Caco-2 (cell line): ENCODE measurements around the gene ASTN2. TPM values are rescaled to one million over a fixed set of nuclear protein-coding genes. Genes with fewer than 3 reads are reported as not detected.

ENCODE experiments used
- BruUV-seq: library from RNA; stranded (reverse); fragments of 400-500 nt; replicated peaks from 2 replicates; lab custom pipeline; 2021; lab: Mats Ljungman, UMichigan
- CTCF ChIA-PET: fragments of 300-600 bp; sonication (Branson Sonifier 250); formaldehyde crosslinking; loops from one replicate; lab custom pipeline; 2022; ENCODE audit warnings: antibody characterized with exemption; lab: Charles Lee
- POLR2A ChIA-PET: fragments of 300-600 bp; sonication (Branson Sonifier 250); formaldehyde crosslinking; loops from one replicate; lab custom pipeline; 2022; ENCODE audit warnings: antibody characterized with exemption; lab: Charles Lee
- DNase-seq, 2 experiments: peaks; one replicate each; pipeline versions ENCODE4 v3.0.0 to v3.0.0-alpha.2; 2020 to 2022
- H3K27me3 ChIP-seq: replicated peaks from 2 replicates; pipeline ENCODE4 v1.6.0; 2011; ENCODE audit warnings: low read length; ENCODE audit not compliant: control insufficient read depth, insufficient read depth
- H3K36me3 ChIP-seq: 2 replicates; pipeline ENCODE4 v1.5.1; 2011; ENCODE audit warnings: low read length; ENCODE audit not compliant: control insufficient read depth, insufficient read depth
- H3K4me1 ChIP-seq: fragments of 250-450 bp; sonication (Bioruptor Pico); 2 replicates; pipeline ENCODE4 v1.5.1; 2020; ENCODE audit warnings: mild to moderate bottlenecking
- H3K4me3 ChIP-seq: 2 replicates; pipeline ENCODE4 v1.5.1; 2011; ENCODE audit warnings: low read depth, mild to moderate bottlenecking, control low read depth, low read length
- H3K9me3 ChIP-seq: fragments of 250-450 bp; sonication (Bioruptor Pico); 2 replicates; pipeline ENCODE4 v1.5.1; 2020; ENCODE audit warnings: mild to moderate bottlenecking, moderate library complexity
- H3K27ac Mint-ChIP-seq: one replicate; pipeline ENCODE4 v1.8.0; 2022; ENCODE audit warnings: mixed read lengths; ENCODE audit not compliant: unreplicated experiment
- H3K27me3 Mint-ChIP-seq: one replicate; pipeline ENCODE4 v1.8.0; 2022; ENCODE audit warnings: mixed read lengths; ENCODE audit not compliant: insufficient read depth, unreplicated experiment
- H3K36me3 Mint-ChIP-seq: one replicate; pipeline ENCODE4 v1.8.0; 2022; ENCODE audit warnings: mild to moderate bottlenecking, mixed read lengths; ENCODE audit not compliant: insufficient read depth, unreplicated experiment
- H3K4me1 Mint-ChIP-seq: one replicate; pipeline ENCODE4 v1.8.0; 2022; ENCODE audit warnings: low read depth, mixed read lengths; ENCODE audit not compliant: unreplicated experiment
- H3K4me3 Mint-ChIP-seq: one replicate; pipeline ENCODE4 v1.8.0; 2022; ENCODE audit warnings: mild to moderate bottlenecking, moderate library complexity, mixed read lengths; ENCODE audit not compliant: unreplicated experiment
- H3K9me3 Mint-ChIP-seq: one replicate; pipeline ENCODE4 v1.8.0; 2022; ENCODE audit warnings: mixed read lengths; ENCODE audit not compliant: unreplicated experiment
- CTCF ChIP-seq, 2 experiments: fragments of 200-600 bp in 1 of 2; IDR thresholded peaks; 1 replicate in 1 of 2; 2 replicates in 1 of 2; pipeline versions ENCODE4 v1.5.1 to v1.8.0; 2011 to 2022; ENCODE audit warnings: antibody characterized with exemption in 1 of 2, control low read depth in 1 of 2, inconsistent platforms in 1 of 2, low read depth in 1 of 2, low read length in 1 of 2, mild to moderate bottlenecking in 1 of 2, moderate library complexity in 1 of 2; ENCODE audit not compliant: insufficient read depth in 1 of 2, severe bottlenecking in 1 of 2, unreplicated experiment in 1 of 2
- intact Hi-C: fragments of 100-400 bp; cut with micrococcal nuclease; formaldehyde crosslinking; loops from one replicate; pipeline ENCODE4 v1.10.0; 2022; ENCODE audit not compliant: unreplicated experiment
- total RNA-seq: library from RNA; stranded (reverse); gene quantifications from 2 replicates; pipeline ENCODE4 v1.2.3, GENCODE V29; 2022

Gene ASTN2
- total RNA-seq, 1 experiment from 2014 or later, result 12.7 TPM

DNA sequence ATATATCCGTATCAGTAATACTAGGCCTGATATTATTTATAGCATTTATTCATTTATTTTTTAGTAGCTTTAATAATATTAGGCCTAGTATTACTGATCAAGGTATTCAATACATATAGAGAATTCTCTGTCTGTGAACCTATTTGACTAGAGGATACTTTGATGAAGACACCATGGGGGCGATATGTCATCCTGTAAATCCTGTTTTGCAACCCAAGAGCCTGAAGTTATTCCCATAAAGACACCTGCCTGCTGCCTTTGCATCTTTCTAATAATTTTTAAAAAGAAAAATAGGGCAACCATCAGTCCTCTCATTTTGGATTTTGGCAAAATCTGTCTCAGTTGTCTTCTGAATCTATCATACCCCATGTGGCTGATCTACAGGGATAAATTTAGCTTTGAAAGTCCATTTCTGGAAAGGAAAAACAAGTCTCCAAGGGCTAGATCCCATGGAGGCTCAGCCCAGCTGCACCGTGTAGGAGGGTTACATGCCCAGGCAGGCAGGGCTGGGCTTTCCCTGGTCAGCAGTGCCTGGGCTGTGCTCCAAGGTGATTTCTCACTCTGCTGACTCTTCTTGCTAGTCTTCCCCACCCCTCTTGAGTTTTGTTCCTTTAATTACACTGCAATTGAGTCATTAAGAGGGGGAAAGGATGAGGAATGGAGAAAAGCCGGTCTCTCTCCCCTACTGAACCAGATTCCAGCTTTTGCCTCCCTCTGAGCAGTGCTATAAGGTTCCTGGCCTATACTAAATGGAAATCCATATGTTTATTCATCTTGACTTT, 558.8 kb downstream of the ASTN2 start:
- Histone ChIP-seq H3K27me3 (no peaks in the 10 kb centered on the region), H3K36me3 (no peaks in the 10 kb centered on the region), H3K9me3 (no peaks in the 10 kb centered on the region), H3K4me3 (no peak overlapping the region), H3K4me1 (no peaks in the 10 kb centered on the region)
- H3K36me3 Mint-ChIP-seq, result no peaks in the 10 kb centered on the region
- no peaks in the 10 kb centered on the region for H3K9me3 Mint-ChIP-seq
- ChIA-PET CTCF (interaction anchor here (0.9 kb wide), 1 partner anchor 119 kb away, joined by 3 read pairs; no protein-coding TSS in a partner anchor), POLR2A (no interaction called here)
- H3K4me1 Mint-ChIP-seq, result no peaks in the 10 kb centered on the region
- H3K27me3 Mint-ChIP-seq, result peaks cover 4% of the 10 kb centered on the region
- TF ChIP-seq CTCF (IDR thresholded peaks at IDR 0.05; ENCODE audit: insufficient read depth in 1 of 2, low read depth in 1 of 2, low read length in 1 of 2, severe bottlenecking in 1 of 2, unreplicated experiment in 1 of 2), result no peak
- intact Hi-C loops, result no loop called here
- H3K4me3 Mint-ChIP-seq, result no peak overlapping the region
- BruUV-seq, result no TSS peak
- no peak overlapping the region for H3K27ac Mint-ChIP-seq
- no peak for DNase-seq

DNA sequence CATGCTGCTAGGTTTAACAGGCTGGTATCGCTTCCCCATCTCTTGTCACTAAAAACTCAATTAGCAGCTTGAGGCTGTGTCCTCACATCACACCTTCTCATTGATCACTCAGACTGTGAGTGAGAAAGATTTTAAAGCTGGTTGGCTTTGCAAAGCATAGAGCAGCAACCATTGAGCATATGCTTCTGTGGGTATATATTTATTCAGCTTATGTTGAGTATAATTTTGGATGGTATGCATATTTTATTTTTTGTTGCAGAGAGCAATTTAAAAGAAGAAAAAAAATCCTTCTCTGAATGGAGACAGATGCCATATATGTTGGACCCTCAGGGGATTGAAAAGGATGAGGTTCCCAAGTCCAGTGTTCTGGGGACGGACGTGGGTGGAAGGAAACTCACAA, 565.1 kb downstream of the ASTN2 start:
- TF ChIP-seq CTCF (IDR thresholded peaks at IDR 0.05; ENCODE audit: insufficient read depth in 1 of 2, low read depth in 1 of 2, low read length in 1 of 2, severe bottlenecking in 1 of 2, unreplicated experiment in 1 of 2), result no peak
- Histone ChIP-seq H3K4me1 (no peaks in the 10 kb centered on the region), H3K9me3 (no peaks in the 10 kb centered on the region), H3K4me3 (no peak overlapping the region), H3K36me3 (no peaks in the 10 kb centered on the region), H3K27me3 (no peaks in the 10 kb centered on the region)
- no peaks in the 10 kb centered on the region for H3K4me1 Mint-ChIP-seq
- intact Hi-C loops, result no loop called here
- no TSS peak for BruUV-seq
- no peaks in the 10 kb centered on the region for H3K9me3 Mint-ChIP-seq
- H3K27me3 Mint-ChIP-seq, result peaks cover 6% of the 10 kb centered on the region
- no peak overlapping the region for H3K27ac Mint-ChIP-seq
- POLR2A ChIA-PET, result no interaction called here
- no peaks in the 10 kb centered on the region for H3K36me3 Mint-ChIP-seq
- CTCF ChIA-PET, result no interaction called here
- H3K4me3 Mint-ChIP-seq, result no peak overlapping the region
- DNase-seq, result no peak

DNA sequence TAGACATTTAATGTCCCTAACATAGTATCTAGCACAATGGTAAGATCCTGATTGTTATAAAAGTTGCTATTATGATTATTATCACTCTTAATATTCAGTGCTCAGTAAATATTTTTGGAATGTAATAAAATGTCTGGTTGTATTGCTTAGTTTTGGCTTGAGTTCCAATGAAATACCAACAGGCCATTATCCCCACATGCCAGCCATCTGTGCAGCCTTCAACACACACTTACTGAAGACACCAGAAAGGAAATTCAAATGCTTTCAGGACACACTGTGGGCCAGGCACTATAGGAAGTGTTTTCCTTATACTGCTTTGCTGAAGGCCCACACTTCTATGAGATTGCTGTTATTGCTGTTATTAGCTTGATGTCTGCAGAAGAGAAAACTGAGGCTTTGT, 570.2 kb downstream of the ASTN2 start:
- H3K4me1 Mint-ChIP-seq, result no peaks in the 10 kb centered on the region
- CTCF ChIA-PET, result no interaction called here
- H3K9me3 Mint-ChIP-seq, result no peaks in the 10 kb centered on the region
- no peaks in the 10 kb centered on the region for H3K36me3 Mint-ChIP-seq
- H3K4me3 ChIP-seq, result no peak overlapping the region
- H3K4me3 Mint-ChIP-seq, result no peak overlapping the region
- H3K27me3 Mint-ChIP-seq, result no peaks in the 10 kb centered on the region
- no TSS peak for BruUV-seq
- no peak overlapping the region for H3K27ac Mint-ChIP-seq
- POLR2A ChIA-PET, result no interaction called here
- no peaks in the 10 kb centered on the region for H3K9me3 ChIP-seq
- no peaks in the 10 kb centered on the region for H3K27me3 ChIP-seq
- TF ChIP-seq CTCF (IDR thresholded peaks at IDR 0.05; ENCODE audit: insufficient read depth in 1 of 2, low read depth in 1 of 2, low read length in 1 of 2, severe bottlenecking in 1 of 2, unreplicated experiment in 1 of 2), result no peak
- no peak for DNase-seq
- intact Hi-C loops, result no loop called here
- no peaks in the 10 kb centered on the region for H3K4me1 ChIP-seq
- no peaks in the 10 kb centered on the region for H3K36me3 ChIP-seq
